IMR-90 (cell line): ENCODE data around the gene SLC9A2. TPM values are rescaled to one million over a fixed set of nuclear protein-coding genes. Genes with fewer than 3 reads are reported as not detected.

Source experiments
- ATAC-seq: fragments of 200-7000 bp; cut with Tn5 transposase; 2 replicates; pipeline ENCODE4 v1.9.1; 2020; ENCODE audit warnings: low read depth, mild to moderate bottlenecking, moderate library complexity
- BruUV-seq: library from RNA; stranded (reverse); fragments of 400-500 nt; replicated peaks from 2 replicates; lab custom pipeline; 2021; lab: Mats Ljungman, UMichigan
- CTCF ChIA-PET: fragments of 300-600 bp; formaldehyde crosslinking; extraction: SDS; loops from one replicate; lab custom pipeline; 2021; ENCODE audit warnings: antibody characterized with exemption; lab: Yijun Ruan, JAX
- POLR2A ChIA-PET: fragments of 300-600 bp; sonication (Branson Sonifier 250); formaldehyde crosslinking; loops from one replicate; lab custom pipeline; 2022; ENCODE audit warnings: antibody characterized with exemption; ENCODE audit not compliant: unreplicated experiment; lab: Charles Lee
- DNase-seq: peaks from one replicate; pipeline ENCODE4 v3.0.0; 2013
- H2AFZ ChIP-seq: replicated peaks from 2 replicates; pipeline ENCODE3; 2013; ENCODE audit warnings: low read length, mild to moderate bottlenecking; ENCODE audit not compliant: poor library complexity
- H2AK5ac ChIP-seq: 2 replicates; pipeline ENCODE4 v1.6.1; 2013; ENCODE audit warnings: low read depth, low read length, inconsistent platforms
- H2AK9ac ChIP-seq: replicated peaks from 2 replicates; pipeline ENCODE3; 2013; ENCODE audit warnings: mild to moderate bottlenecking, low read depth, low read length, moderate library complexity; ENCODE audit not compliant: poor library complexity
- H2BK120ac ChIP-seq: 2 replicates; pipeline ENCODE4 v1.6.1; 2013; ENCODE audit warnings: low read depth, low read length, inconsistent platforms
- H2BK15ac ChIP-seq: 3 replicates; pipeline ENCODE4 v1.6.1; 2013; ENCODE audit warnings: low read depth, low read length, inconsistent platforms
- H2BK20ac ChIP-seq: 2 replicates; pipeline ENCODE4 v1.6.1; 2013; ENCODE audit warnings: low read depth, mild to moderate bottlenecking, inconsistent platforms, low read length, moderate library complexity
- H2BK5ac ChIP-seq: 2 replicates; pipeline ENCODE4 v1.6.1; 2013; ENCODE audit warnings: mild to moderate bottlenecking, low read depth, low read length, inconsistent platforms; ENCODE audit not compliant: poor library complexity, severe bottlenecking
- H3K14ac ChIP-seq: replicated peaks from 2 replicates; pipeline ENCODE4 v1.6.1; 2013; ENCODE audit warnings: low read depth, low read length, inconsistent platforms
- H3K18ac ChIP-seq: 2 replicates; pipeline ENCODE4 v1.6.1; 2013; ENCODE audit warnings: low read depth, low read length, control low read depth
- H3K23ac ChIP-seq: 2 replicates; pipeline ENCODE4 v1.6.1; 2013; ENCODE audit warnings: low read depth, low read length, inconsistent platforms
- H3K27ac ChIP-seq: 2 replicates; pipeline ENCODE4 v1.5.1; 2013; ENCODE audit warnings: mild to moderate bottlenecking, control low read depth, low read length; ENCODE audit not compliant: insufficient read depth
- H3K27me3 ChIP-seq: 2 replicates; pipeline ENCODE4 v1.6.1; 2013; ENCODE audit warnings: low read length; ENCODE audit not compliant: control insufficient read depth, insufficient read depth
- H3K36me3 ChIP-seq: 2 replicates; pipeline ENCODE4 v1.6.1; 2013; ENCODE audit warnings: low read length, mixed read lengths; ENCODE audit not compliant: control insufficient read depth, insufficient read depth
- H3K4ac ChIP-seq: 2 replicates; pipeline ENCODE4 v1.6.1; 2013; ENCODE audit warnings: low read depth, low read length, inconsistent platforms
- H3K4me1 ChIP-seq: 2 replicates; pipeline ENCODE4 v1.6.1; 2013; ENCODE audit warnings: low read length, mixed read lengths; ENCODE audit not compliant: control insufficient read depth, insufficient read depth
- H3K4me2 ChIP-seq: 2 replicates; pipeline ENCODE4 v1.6.1; 2013; ENCODE audit warnings: low read depth, mild to moderate bottlenecking, control low read depth, low read length, moderate library complexity
- H3K4me3 ChIP-seq: 2 replicates; pipeline ENCODE4 v1.5.1; 2013; ENCODE audit warnings: low read depth, mild to moderate bottlenecking, control low read depth, low read length, moderate library complexity; ENCODE audit not compliant: insufficient read depth
- H3K56ac ChIP-seq: 2 replicates; pipeline ENCODE4 v1.6.1; 2013; ENCODE audit warnings: low read length, inconsistent platforms; ENCODE audit not compliant: insufficient read depth; ENCODE audit errors: extremely low read depth
- H3K79me1 ChIP-seq, 2 experiments: 2 replicates each; pipeline ENCODE4 v1.6.1; 2013; ENCODE audit warnings: low read length in 2 of 2, inconsistent platforms in 1 of 2, low read depth in 1 of 2
- H3K9ac ChIP-seq: 2 replicates; pipeline ENCODE4 v1.6.1; 2013; ENCODE audit warnings: low read depth, low read length, control low read depth
- H3K9me1 ChIP-seq: 2 replicates; pipeline ENCODE4 v1.6.1; 2013; ENCODE audit warnings: low read length, inconsistent platforms; ENCODE audit not compliant: insufficient read depth
- H3K9me3 ChIP-seq: 2 replicates; pipeline ENCODE4 v1.6.1; 2013; ENCODE audit warnings: low read length; ENCODE audit not compliant: control insufficient read depth, insufficient read depth
- H4K20me1 ChIP-seq: 2 replicates; pipeline ENCODE4 v1.6.1; 2013; ENCODE audit warnings: low read length, inconsistent platforms; ENCODE audit not compliant: insufficient read depth
- H4K5ac ChIP-seq: 2 replicates; pipeline ENCODE4 v1.6.1; 2013; ENCODE audit warnings: mild to moderate bottlenecking, low read depth, low read length, control low read depth
- H4K8ac ChIP-seq, 2 experiments: 2 replicates each; pipeline ENCODE4 v1.6.1; 2013; ENCODE audit warnings: low read depth in 2 of 2, low read length in 2 of 2, control low read depth in 1 of 2, inconsistent platforms in 1 of 2
- H4K91ac ChIP-seq: 2 replicates; pipeline ENCODE4 v1.6.1; 2013; ENCODE audit warnings: low read depth, low read length, inconsistent platforms; ENCODE audit not compliant: insufficient read depth
- CEBPB ChIP-seq: IDR thresholded peaks from 2 replicates; pipeline ENCODE4 v1.6.1; 2012; ENCODE audit warnings: low read depth, low read length, improper control_type of control experiment
- CHD1 ChIP-seq: IDR thresholded peaks from 2 replicates; pipeline ENCODE4 v1.6.1; 2012; ENCODE audit warnings: low read depth, low read length, improper control_type of control experiment
- FOS ChIP-seq: fragments of 150-350 bp; IDR thresholded peaks from 2 replicates; pipeline ENCODE4 v1.6.1; 2016; ENCODE audit warnings: low read depth, low read length
- MAZ ChIP-seq: IDR thresholded peaks from 2 replicates; pipeline ENCODE4 v1.6.1; 2012; ENCODE audit warnings: low read depth, mild to moderate bottlenecking, low read length, improper control_type of control experiment, moderate library complexity, borderline replicate concordance
- MXI1 ChIP-seq: IDR thresholded peaks from 2 replicates; pipeline ENCODE4 v1.6.1; 2012; ENCODE audit warnings: low read depth, mild to moderate bottlenecking, low read length, moderate library complexity, borderline replicate concordance
- RAD21 ChIP-seq: IDR thresholded peaks from 2 replicates; pipeline ENCODE4 v1.6.1; 2012; ENCODE audit warnings: low read length, improper control_type of control experiment
- WGBS, 2 experiments: methylation state at CpG; one replicate each; pipeline versions ENCODE4 v1.1.5 to v1.1.7; 2013; ENCODE audit warnings: missing lambda C conversion rate in 2 of 2; ENCODE audit not compliant: insufficient read length in 1 of 2; ENCODE audit errors: extremely low coverage in 2 of 2; 5-methylcytosine and 5-hydroxymethylcytosine counted together
- dilution Hi-C: fragments of 300-500 bp; cut with HindIII; formaldehyde crosslinking; loops from one replicate; pipeline ENCODE4 v1.14.3; 2018; ENCODE audit warnings: low sequenced_read_pairs; ENCODE audit not compliant: unreplicated experiment
- in situ Hi-C: fragments of 300-500 bp; cut with MboI; formaldehyde crosslinking; loops from 3 replicates; pipeline ENCODE4 v1.14.3; 2019; ENCODE audit warnings: low sequenced_read_pairs, inconsistent platforms, mixed read lengths
- intact Hi-C: fragments of 100-400 bp; cut with micrococcal nuclease; formaldehyde crosslinking; loops from 2 replicates; pipeline ENCODE4 v1.10.0; 2022
- polyA plus RNA-seq, 3 experiments: library from polyadenylated mRNA; depleted of rRNA; stranded (reverse); fragments of >200 nt; gene quantifications; 2 replicates each; pipeline ENCODE4 v1.2.3, GENCODE V29; 2012; ENCODE audit warnings: low replicate concordance in 1 of 3
- total RNA-seq: library from RNA; depleted of rRNA; stranded (reverse); fragments of >200 nt; gene quantifications from 2 replicates; pipeline ENCODE4 v1.2.3, GENCODE V29; 2012

Gene SLC9A2
- total and polyA plus RNA-seq, 2 of the 4 experiments (the other 2 are of a cell fraction), result not detected

DNA sequence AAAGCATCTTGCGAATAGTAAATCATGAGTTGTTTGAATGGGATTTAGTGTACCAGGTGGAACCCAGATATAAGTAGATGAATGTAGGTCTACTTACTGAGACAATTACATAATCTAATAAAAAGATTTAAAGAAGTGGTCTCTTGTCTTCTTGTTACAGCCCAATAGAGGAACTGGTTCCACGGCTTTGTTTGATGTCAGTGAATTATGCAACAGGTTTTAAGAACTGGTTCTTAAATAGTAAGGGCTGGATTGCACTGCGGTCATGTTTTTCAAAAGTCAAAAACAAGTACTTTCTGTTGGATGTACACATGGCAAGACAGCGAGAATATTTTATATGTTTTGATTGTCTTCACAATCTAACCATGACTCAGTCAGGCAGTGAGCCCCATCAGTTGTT is 15.4 kb upstream of the SLC9A2 start:
- POLR2A ChIA-PET, result no interaction called here
- in situ Hi-C loops, result no loop called here

More for the DNA sequence above, 15.4 kb upstream of the SLC9A2 start:
- Histone ChIP-seq H2BK15ac (no peak overlapping the region), H2AFZ (no peak overlapping the region), H3K27ac (no peak overlapping the region), H2BK20ac (no peak overlapping the region), H2AK9ac (no peak overlapping the region), H3K14ac (no peak overlapping the region), H3K4me3 (no peak overlapping the region), H2AK5ac (no peak overlapping the region), H3K4me1 (no peaks in the 10 kb centered on the region), H3K27me3 (no peaks in the 10 kb centered on the region; the same call in 1 of the 2 replicates), H3K4ac (no peak overlapping the region), H2BK120ac (no peak overlapping the region), H3K9me3 (no peaks in the 10 kb centered on the region), H3K36me3 (no peaks in the 10 kb centered on the region), H3K9me1 (no peaks in the 10 kb centered on the region), H3K18ac (no peak overlapping the region), H4K20me1 (no peaks in the 10 kb centered on the region), H3K56ac (no peak overlapping the region), H4K5ac (no peak overlapping the region), H3K9ac (no peak overlapping the region), H2BK5ac (no peak overlapping the region), H3K4me2 (no peak overlapping the region), H4K8ac (no peak overlapping the region), H4K91ac (no peak overlapping the region), H3K23ac (no peak overlapping the region), H3K79me1 (no peaks in the 10 kb centered on the region)
- dilution Hi-C loops, result no loop called here
- no peak for TF ChIP-seq MAZ
- TF ChIP-seq CEBPB, result no peak
- no peak for TF ChIP-seq MXI1
- TF ChIP-seq FOS, result no peak
- TF ChIP-seq RAD21, result no peak
- no peak for TF ChIP-seq CHD1
- no peak for DNase-seq
- CTCF ChIA-PET, result interaction anchor here (1.2 kb wide), 1 partner anchor 11 kb away, joined by 4 read pairs; no protein-coding TSS in a partner anchor
- WGBS, 2 experiments, result no CpG with 5 or more reads among the region's 4 CpGs
- BruUV-seq, result no TSS peak
- ATAC-seq, result no peak
- intact Hi-C loops, result no loop called here
